ENCODE data around the gene USP35.

Gene USP35

DNA sequence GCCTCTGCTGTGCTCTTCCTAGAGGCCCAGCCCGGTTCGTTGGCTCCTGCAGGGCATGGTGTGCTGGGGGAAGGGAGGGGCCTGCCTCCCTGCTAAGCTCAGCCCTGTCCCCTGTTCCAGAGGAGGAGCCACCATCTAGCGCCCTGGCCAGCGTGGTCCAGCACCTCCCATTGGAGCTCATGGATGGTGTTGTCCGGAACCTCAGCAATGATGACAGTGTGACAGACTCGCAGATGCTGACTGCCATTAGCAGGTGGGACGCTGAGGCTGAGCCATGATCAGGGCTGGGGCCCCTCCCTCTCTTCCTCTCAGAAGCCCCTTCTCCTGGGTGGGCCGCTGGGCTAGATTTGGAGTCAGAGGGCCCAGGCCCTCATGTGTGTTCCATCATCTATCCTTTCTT, 9.1 kb downstream of the USP35 start:
- no peak for DNase-seq

DNA sequence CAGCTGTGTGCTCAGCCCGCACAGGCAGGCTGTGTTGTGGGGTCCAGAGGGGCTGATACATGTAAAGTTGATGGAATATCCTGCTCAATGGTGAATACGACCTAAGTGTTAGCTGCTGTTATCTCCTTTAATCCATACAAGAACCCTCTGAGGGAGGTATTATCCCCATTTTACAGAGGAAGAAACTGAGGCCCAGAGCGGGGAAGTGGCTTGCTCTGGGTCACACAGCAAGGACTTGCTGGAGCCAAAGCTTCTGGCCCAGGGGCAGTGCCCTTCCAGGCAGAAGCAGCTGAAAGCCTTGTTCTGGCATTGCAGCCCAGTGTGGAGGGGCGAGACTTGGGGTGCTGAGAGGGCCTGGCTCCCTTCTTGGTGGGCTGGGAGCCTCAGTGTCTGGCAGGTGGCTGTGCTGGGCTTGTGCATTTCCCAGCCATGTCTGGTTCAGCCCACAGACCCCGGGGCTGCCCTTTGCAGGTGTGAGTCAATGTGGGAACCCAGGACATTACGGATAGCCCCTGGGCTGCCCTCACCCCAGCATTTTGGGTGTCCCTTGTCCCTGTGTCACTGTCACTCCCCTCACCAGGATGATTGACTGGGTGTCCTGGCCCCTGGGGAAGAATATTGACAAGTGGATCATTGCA, 10.4 kb downstream of the USP35 start:
- no peak for DNase-seq

DNA sequence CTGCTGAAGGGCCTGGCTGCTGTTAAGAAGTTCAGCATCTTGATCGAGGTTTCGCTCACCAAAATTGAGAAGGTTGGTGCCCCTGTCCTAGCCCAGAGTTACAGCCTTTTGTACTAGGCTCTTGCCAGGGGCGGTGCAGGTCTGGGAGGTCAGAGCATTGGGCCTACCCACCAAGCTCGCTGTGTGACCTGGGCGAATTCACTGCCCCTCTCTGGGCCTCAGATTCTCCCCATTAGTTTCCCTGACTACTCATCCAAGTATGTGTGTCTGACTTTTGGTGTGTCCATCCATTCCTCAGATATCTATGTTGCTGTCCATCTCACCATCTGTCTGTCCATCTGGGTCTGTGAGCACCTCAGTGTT, 10.9 kb downstream of the USP35 start:
- no peak for DNase-seq

DNA sequence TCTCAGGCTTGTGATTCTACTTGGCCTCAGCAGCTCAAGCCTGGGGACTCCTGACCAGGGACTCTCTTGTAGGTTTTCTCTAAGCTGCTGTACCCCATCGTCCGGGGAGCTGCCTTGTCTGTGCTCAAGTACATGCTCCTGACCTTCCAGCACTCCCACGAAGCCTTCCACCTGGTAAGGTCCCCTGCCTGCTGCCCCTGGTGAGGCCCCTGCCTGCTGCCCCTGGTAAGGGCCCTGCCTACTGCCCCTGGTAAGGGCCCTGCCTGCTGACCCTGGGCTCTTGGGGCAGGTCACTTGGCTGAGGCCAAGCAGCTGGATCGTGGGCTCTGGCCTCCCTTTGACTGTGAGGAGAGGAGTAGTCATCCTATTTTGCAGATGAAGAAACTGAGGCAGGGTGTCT, 11.3 kb downstream of the USP35 start:
- no peak for DNase-seq

DNA sequence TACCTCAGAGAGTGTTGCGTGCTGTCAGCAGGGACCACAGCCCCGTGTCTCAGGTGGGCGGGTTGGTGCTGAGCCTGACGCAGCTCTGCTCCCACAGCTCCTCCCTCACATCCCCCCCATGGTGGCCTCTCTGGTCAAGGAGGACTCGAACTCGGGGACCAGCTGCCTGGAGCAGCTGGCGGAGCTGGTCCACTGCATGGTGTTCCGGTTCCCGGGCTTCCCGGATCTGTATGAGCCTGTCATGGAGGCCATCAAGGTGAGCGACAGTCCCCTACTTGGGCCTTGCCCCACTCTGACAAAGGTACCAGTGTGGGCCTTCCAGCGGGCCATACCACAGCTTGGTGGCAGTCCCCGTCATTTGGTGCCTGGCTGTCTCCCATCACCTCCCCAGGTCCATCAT, 11.8 kb downstream of the USP35 start:
- DNase-seq: no peak

DNA sequence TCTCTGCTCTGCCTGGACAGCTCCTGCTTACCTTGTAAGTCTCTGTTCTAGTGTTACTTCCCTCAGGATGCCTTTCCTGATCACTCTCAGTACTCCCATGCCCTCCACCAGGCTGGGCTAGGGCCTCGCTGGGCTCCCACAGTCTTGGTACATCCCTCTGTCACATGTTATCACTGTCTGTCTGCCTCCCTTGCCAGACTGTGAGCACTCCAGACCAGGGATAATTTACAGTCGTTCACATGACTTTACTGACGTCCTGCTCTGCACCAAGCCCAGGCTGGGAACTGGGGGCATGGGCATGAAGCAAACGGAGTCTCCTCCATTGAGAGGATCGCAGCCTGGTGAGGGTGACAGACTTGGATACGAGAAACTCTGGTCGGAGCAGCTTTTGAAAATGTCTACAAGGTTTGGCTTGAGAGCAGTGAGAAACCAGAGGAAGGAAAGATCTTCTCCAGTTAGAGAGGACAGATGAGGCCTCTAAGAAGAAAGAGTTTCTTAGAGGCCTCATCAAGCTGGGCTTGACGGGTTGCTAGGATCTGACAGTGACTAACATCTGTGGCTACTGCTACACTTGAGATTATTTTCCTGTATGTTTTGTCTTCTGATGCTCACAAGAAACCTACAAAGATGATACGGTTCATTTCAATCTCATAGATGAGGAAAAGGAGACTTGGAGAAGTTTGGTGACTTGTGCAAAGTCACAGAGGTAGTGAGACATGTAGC, 12.5 kb downstream of the USP35 start:
- peak; percentile 58 for DNase-seq

DNA sequence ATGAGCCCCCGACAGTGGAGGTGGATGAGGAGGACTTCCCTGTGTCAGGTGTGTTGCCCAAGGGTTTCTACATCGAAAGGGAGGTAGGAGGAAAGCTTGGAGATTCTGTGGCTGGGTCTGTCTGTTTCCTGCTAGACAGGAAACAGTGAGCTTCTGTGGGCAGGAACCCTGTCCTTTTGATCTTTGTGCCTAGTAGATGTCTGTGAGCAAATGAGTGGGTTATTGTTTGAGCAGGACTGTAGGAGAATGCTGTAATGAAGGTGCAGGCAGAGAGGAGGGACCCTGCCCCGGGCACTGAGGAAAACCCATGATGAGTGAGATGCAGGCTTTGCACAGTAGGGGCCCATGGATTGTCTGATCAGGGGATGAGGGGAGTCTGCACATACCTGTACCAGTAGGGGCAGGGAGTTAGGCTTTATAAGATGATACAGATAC, 14.0 kb downstream of the USP35 start:
- peak; percentile 73 for DNase-seq

DNA sequence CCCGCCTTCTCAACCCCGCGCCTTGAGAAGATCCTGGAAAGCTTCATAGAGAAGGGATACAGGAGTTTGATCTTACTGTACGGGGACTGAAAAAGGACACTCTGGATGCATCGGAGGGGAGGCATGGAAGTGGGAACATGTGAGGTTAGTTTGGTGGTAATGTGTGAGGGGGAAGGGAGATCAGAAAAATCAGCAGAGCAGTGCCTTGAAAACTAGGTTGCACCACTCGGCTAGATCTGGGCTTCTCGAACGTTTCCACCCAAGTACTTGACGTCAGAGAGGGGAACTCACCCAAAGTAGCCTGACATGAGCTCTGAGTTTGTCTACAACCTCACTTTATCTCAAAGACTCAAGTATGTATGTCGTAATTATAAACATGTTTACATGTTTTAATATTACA, 14.5 kb downstream of the USP35 start:
- DNase-seq: peak; percentile 74

DNA sequence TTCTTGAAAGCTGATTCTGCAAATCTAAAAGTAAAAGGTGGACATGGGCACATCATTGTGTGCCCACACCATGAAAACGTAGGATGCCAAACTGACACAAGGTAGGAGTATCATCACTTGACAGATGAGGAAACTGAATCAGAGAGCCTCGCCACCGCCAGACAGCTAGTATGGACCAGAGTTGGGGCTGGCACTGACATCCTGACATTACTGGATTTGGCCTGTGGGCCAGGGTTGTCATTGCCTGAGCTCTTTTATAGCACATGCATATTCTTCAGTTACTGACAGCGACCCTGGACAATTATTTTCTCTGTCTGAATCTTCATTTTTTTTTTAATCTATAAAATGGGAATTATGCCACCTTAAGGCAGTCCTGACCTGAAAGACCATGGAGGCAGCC, 16.5 kb downstream of the USP35 start:
- no peak for DNase-seq

DNA sequence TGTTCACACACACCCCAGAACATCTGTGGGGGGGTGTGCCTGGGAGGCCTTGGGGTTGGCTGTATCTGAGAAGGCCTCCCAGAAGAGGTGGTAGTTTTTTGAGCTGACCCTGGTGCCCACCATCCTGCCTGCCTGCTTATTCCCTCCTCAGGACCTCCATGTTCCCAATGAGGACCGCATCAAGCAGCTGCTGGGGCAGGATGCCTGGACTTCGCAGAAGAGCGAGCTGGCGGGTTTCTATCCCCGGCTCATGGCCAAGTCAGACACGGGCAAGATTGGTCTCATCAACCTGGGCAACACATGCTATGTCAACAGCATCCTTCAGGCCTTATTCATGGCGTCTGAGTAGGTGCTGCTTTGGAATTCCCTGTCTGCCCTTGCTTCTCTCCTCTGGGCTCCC, 17.0 kb downstream of the USP35 start:
- no peak for DNase-seq

DNA sequence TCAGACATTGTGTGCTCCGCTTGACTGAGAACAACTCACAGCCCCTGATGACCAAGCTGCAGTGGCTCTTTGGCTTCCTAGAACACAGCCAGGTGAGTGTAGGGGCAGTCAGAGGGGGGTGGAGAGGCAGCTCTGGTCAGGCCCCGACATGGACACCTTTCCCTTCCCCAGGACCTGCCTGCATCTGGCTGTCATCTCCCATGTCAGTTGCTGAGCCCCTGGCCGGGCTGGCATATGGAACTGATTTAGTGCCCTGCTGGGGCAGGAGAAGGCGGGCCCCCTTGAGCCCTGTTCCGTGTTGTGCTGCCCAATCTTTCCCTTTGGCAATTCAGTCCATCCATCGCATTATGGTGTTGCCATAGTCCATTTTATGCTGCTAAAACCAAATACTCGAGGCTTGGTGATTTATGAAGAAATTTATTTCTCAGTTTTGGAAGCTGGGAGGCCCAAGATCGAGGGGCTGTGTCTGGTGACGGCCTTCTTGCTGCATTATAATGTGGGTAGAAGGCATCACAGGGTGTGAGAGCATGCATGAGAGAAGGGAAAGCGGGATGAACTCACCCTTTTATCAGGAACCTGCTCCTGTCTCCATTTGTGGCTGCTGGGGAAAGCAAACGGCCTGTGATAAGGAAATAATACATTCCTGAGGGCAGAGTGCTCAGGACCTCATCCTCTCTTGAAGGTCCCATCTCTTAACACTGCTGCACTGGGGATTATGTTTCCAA, 19.0 kb downstream of the USP35 start:
- peak; percentile 0 for DNase-seq

DNA sequence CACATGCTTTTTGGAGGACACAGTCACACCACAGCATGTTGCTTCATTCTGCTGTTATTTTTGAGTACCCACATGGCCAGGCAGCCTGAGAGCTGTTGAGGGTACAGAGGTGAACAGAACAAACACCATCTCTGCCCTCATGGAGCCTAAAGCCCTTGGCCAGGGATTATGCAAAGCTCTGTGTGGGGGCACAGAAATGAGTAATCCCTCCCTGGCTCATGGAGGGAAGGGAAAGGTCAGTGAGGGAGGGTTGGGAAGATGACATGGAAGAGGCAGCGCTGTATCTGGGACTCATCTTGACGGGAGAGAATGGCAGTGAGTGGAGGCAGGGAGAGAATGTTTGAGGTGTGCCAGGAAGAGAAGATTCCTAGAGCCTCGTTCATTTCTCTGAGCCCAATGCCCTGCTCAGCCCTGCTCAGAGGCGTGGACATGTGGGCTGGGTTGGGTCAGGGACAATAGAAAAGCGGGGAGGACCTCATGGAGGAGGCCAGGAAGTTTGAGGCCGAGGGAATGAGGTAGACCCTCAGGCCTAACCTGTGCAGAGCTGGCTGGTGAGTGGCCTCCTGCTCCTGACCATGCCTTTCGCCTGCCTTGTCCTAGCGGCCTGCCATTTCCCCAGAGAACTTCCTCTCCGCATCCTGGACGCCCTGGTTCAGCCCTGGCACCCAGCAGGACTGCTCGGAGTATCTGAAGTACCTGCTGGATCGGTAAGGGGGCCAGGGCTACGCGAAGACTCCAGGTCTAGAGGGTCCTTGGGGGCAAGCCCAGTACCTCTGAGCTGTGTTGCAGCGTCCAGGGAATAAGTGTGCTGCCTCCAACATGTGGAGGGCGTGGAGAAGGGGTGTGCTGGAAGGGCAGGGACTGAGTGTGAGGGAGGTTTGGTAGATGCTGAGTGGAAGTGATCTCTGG, 19.8 kb downstream of the USP35 start:
- peak; percentile 2 for DNase-seq

DNA sequence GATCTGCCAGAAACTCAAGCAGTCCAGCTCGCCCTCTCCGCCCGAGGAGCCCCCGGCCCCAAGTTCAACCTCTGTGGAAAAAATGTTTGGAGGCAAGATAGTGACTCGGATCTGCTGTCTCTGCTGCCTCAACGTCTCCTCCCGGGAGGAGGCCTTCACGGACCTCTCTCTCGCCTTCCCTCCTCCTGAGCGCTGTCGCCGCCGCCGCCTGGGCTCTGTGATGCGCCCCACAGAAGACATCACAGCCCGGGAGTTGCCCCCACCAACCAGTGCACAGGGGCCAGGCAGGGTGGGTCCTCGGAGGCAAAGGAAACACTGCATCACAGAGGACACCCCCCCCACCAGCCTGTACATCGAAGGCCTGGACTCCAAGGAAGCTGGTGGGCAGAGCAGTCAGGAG, 20.8 kb downstream of the USP35 start:
- no peak for DNase-seq

DNA sequence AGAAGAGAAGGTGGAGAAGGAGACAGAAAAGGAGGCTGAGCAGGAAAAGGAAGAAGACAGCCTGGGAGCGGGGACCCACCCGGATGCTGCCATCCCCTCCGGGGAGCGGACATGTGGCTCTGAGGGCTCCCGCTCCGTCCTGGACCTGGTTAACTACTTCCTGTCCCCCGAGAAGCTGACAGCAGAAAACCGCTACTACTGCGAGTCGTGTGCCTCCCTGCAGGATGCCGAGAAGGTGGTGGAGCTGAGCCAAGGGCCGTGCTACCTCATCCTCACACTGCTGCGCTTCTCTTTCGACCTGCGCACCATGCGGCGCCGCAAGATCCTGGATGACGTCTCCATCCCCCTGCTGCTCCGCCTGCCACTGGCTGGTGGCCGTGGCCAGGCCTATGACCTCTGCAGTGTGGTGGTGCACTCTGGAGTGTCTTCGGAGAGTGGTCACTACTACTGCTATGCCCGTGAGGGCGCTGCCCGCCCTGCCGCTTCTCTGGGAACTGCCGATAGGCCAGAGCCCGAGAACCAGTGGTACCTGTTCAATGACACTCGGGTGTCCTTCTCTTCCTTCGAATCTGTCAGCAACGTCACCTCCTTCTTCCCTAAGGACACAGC, 21.4 kb downstream of the USP35 start:
- peak; percentile 2 for DNase-seq

DNA sequence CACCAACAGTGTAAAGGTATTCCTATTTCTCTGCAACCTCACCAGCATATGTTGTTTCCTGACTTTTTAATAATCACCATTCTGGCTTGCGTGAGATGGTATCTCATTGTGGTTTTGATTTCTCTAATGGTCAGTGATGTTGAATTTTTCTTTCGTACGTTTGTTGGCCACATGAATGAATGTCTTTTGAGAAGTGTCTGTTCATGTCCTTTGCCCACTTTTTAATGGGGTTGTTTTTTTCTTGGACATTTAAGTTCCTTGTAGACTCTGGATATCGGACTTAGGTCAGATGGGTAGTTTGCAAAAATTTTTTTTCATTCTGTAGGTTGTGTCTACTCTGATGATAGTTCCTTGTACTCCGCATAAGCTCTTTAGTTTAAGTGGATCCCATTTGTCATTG, 22.8 kb downstream of the USP35 start:
- no peak for DNase-seq

DNA sequence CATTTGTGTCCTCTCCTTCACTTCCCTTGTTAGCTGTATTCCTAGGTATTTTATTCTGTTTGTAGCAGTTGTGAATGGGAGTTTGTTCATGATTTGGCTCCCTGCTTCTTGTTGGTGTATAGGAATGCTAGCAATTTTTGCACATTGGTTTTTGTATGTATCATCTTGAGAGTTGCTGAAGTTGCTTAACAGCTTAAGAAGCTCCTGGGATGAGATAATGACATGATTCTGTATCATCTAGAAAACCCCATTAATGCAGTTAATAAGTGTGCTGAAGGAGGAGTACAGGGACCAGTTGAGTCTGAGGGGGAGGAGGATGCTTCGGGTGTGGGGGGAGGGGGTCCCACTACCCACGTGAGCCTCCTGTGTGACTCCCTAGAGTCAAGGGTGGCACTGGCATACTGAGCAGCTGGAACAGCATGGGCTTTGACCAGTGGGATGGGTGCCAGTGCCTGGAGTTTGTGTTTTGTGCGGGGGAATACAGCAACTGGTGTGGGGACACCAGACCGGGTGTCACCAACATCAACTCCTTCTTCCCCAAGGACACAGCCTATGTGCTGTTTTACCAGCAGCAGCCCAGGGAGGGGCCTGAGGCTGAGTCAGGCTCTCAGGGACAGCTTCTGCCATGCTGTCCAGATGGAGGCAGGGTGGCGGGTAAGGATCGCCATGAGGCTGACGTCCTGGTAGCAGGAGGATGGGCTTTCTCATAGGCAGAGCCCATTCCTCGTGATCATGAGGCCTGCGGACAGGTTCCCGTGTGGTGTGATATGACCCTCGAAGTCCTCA, 24.1 kb downstream of the USP35 start:
- peak; percentile 2 for DNase-seq

DNA sequence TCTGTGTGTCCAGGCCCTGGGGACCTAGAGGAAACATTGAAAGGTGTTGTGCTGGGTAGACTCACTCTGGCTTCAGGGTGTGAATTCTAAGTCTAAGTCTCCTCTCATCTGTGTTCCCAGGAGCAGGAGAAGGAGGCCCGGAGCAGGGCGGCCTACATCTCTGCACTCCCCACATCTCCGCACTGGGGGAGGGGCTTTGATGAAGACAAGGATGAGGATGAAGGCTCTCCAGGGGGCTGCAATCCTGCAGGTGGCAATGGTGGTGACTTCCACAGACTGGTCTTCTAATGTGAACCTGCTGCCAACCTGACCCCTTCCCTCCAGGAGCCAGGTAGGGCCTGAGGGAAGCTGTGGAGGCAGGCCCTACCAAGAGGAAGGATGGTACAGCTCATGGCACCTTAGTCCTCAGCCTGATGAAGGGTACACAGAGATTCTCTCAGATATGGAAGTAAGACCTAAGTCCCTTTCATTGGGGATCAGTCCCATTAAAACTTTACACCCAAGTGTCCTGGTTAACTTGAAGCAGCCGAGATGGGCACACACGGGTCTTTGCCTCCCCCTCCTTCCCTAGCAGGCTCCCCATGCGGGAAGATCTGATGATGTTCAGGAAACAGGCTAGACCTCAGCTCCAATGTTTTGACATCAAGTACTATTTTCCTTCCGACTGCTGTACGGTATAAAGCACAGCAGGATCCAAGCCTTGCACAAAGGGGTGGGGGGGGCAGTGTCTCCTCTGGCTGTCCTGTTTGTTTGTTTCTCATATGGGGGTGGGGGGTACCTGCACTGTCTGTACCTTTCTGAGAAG, 25.0 kb downstream of the USP35 start:
- no peak for DNase-seq

DNA sequence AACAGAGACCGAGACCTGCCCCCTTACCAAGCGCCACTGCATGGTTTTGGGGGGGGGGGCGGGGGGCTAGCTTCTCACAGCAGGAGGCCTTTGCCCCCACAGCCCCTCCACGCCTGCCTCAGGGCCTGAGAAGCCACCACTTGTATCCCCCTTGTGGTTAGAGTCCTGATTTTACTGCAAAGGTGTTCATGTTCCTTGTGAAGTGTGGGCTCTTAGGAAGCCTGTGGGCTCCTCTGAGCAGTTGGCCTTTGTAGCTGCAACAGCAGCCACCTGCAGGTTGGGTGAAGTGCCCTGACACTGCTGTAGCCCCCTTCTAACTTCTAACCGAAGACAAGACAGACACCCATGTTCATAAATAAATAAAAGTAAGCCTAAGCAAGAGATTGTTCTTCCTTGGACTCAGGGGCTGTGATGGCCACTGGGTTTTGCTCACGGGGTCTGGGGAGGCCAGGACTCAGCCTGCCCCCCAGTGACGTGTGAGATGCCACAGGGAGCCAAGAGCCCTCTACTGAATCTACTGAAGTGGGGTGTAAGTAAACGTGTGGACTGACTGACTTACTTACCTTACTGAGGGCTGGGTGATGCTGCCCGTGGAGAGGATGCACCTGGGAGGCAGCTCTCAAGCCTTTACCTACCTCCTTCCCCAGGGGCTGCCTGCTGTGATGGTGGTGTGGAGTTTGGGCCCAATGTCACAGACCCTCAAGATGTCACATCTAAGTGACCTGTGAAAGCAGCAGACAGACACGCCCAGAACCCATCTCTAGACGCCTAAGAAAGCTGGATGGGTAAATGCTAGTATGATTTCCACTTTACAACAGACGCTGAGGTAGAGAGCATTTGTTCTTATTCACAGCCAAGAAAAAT, 25.8 kb downstream of the USP35 start:
- DNase-seq: no peak

DNA sequence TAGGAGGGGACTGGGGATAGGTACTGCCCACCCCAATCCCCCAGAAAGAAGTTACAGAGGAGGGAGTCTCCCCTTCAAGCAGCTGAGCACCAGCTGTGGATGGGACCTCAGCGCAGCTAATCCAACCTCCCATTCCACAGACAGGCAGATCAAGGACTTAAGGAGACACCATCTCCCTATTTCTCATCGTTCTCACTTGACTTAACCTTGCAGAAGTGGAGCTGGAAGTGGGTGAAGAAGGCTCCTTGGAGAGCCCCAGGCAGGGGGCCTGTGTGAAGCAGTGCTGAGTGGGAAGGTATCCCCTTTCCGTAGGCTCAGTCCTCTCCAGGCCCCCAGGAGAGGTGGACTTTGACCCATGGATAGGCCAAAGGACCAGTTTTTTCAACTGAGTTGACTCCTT, 27.3 kb downstream of the USP35 start:
- DNase-seq: no peak
